B cell (primary cell): ENCODE measurements around the gene TEP1. TPM values are rescaled to one million over a fixed set of nuclear protein-coding genes. Genes with fewer than 3 reads are reported as not detected.

Experiments
- ATAC-seq: fragments of 200-7000 bp; cut with Tn5 transposase; one replicate; pipeline ENCODE4 v1.10.0; 2021; ENCODE audit warnings: low read depth, mild to moderate bottlenecking, moderate number of reproducible peaks, moderate library complexity
- CTCF ChIA-PET: fragments of 350-600 bp; sonication (Branson Sonifier 250); formaldehyde crosslinking; loops from one replicate; lab custom pipeline; 2021; ENCODE audit warnings: antibody characterized with exemption, inconsistent platforms; lab: Charles Lee
- POLR2A ChIA-PET: fragments of 350-600 bp; sonication (Branson Sonifier 250); formaldehyde crosslinking; loops from one replicate; lab custom pipeline; 2021; ENCODE audit warnings: antibody characterized with exemption; lab: Charles Lee
- DNase-seq: peaks from one replicate; pipeline ENCODE4 v3.0.0; 2013
- H2AFZ ChIP-seq: 2 replicates; pipeline ENCODE4 v1.6.1; 2012; ENCODE audit warnings: mild to moderate bottlenecking, low read depth, low read length; ENCODE audit not compliant: insufficient read depth, poor library complexity, severe bottlenecking
- H3K27ac ChIP-seq, 2 donors: 1 replicate in 1 of 2; 2 replicates in 1 of 2; pipeline ENCODE4 v1.5.1; 2012 to 2013; ENCODE audit warnings: low read length in 2 of 2, mild to moderate bottlenecking in 2 of 2, moderate library complexity in 1 of 2
- H3K27me3 ChIP-seq, 4 experiments: fragments of 200-600 bp in 1 of 4; sonication (generic) in 1 of 4; replicated peaks in 1 of 4; 1 replicate in 2 of 4; 2 replicates in 2 of 4; pipeline versions ENCODE4 v1.6.1 to v1.7.0; 2013 to 2016; ENCODE audit warnings: low read length in 3 of 4, mild to moderate bottlenecking in 2 of 4, mixed read lengths in 1 of 4, moderate library complexity in 1 of 4; ENCODE audit not compliant: insufficient read depth in 4 of 4, control insufficient read depth in 3 of 4; ENCODE audit errors: control extremely low read depth in 1 of 4
- H3K36me3 ChIP-seq, 2 experiments: replicated peaks in 1 of 2; 1 replicate in 1 of 2; 2 replicates in 1 of 2; pipeline versions ENCODE4 v1.6.1 to v1.7.1; 2013; ENCODE audit warnings: low read length in 1 of 2; ENCODE audit not compliant: insufficient read depth in 2 of 2, control insufficient read depth in 1 of 2; ENCODE audit errors: control extremely low read depth in 1 of 2, extremely low read depth in 1 of 2
- H3K4me1 ChIP-seq, 2 donors: fragments of 200-600 bp in 1 of 2; sonication (generic) in 1 of 2; 1 replicate in 1 of 2; 2 replicates in 1 of 2; pipeline versions ENCODE4 v1.5.1 to v1.6.1; 2013 to 2017; ENCODE audit warnings: low read length in 2 of 2; ENCODE audit not compliant: control insufficient read depth in 2 of 2, insufficient read depth in 2 of 2
- H3K4me2 ChIP-seq: replicated peaks from 2 replicates; pipeline ENCODE3; 2012; ENCODE audit warnings: mild to moderate bottlenecking, low read depth, low read length; ENCODE audit not compliant: poor library complexity, severe bottlenecking
- H3K4me3 ChIP-seq, 5 experiments: fragments of 200-600 bp in 1 of 5; sonication (generic) in 1 of 5; 1 replicate in 3 of 5; 2 replicates in 2 of 5; pipeline versions ENCODE4 v1.5.1 to v1.7.0; 2011 to 2016; ENCODE audit warnings: low read length in 4 of 5, mild to moderate bottlenecking in 4 of 5, low read depth in 2 of 5, control low read depth in 1 of 5, moderate library complexity in 1 of 5; ENCODE audit not compliant: insufficient read depth in 1 of 5; ENCODE audit errors: control extremely low read depth in 1 of 5, extremely low read depth in 1 of 5
- H3K79me2 ChIP-seq: fragments of 200-600 bp; sonication (generic); one replicate; pipeline ENCODE4 v1.6.0; 2016; ENCODE audit warnings: low read length; ENCODE audit not compliant: control insufficient read depth, insufficient read depth
- H3K9ac ChIP-seq: fragments of 200-600 bp; sonication (generic); 2 replicates; pipeline ENCODE4 v1.6.1; 2017; ENCODE audit warnings: mild to moderate bottlenecking, low read length, moderate library complexity
- H3K9me3 ChIP-seq, 3 donors: one replicate each; pipeline versions ENCODE4 v1.6.1 to v1.7.1; 2013; ENCODE audit warnings: low read length in 2 of 3; ENCODE audit not compliant: control insufficient read depth in 2 of 3, insufficient read depth in 1 of 3; ENCODE audit errors: control extremely low read depth in 1 of 3
- H4K20me1 ChIP-seq: 2 replicates; pipeline ENCODE4 v1.6.0; 2012; ENCODE audit warnings: mild to moderate bottlenecking, low read length; ENCODE audit not compliant: insufficient read depth, control insufficient read depth, poor library complexity, severe bottlenecking
- H3K27ac Mint-ChIP-seq: one replicate; pipeline ENCODE4 v1.8.0; 2021; ENCODE audit warnings: mixed read lengths
- H3K27me3 Mint-ChIP-seq: one replicate; pipeline ENCODE4 v1.8.0; 2021; ENCODE audit warnings: mixed read lengths
- H3K4me1 Mint-ChIP-seq: one replicate; pipeline ENCODE4 v1.8.0; 2021; ENCODE audit warnings: mixed read lengths
- H3K4me3 Mint-ChIP-seq: one replicate; pipeline ENCODE4 v1.8.0; 2021; ENCODE audit warnings: mixed read lengths
- H3K9me3 Mint-ChIP-seq: one replicate; pipeline ENCODE4 v1.8.0; 2022; ENCODE audit warnings: mixed read lengths; ENCODE audit not compliant: insufficient read depth
- CTCF ChIP-seq: fragments of 200-600 bp; IDR thresholded peaks from one replicate; pipeline ENCODE4 v1.8.0; 2022; ENCODE audit warnings: antibody characterized with exemption, mild to moderate bottlenecking
- EZH2 ChIP-seq: IDR thresholded peaks from 2 replicates; pipeline ENCODE4 v1.6.1; 2012; ENCODE audit warnings: borderline replicate concordance, low read depth, mild to moderate bottlenecking, moderate library complexity, low read length; ENCODE audit not compliant: insufficient read depth, poor library complexity, severe bottlenecking
- WGBS: methylation state at CpG from one replicate; pipeline ENCODE4 v1.1.5; 2013; ENCODE audit warnings: missing lambda C conversion rate; ENCODE audit not compliant: insufficient coverage; 5-methylcytosine and 5-hydroxymethylcytosine counted together
- intact Hi-C: fragments of 100-400 bp; cut with micrococcal nuclease; formaldehyde crosslinking; loops from one replicate; pipeline ENCODE4 v1.10.0; 2022
- polyA plus RNA-seq: library from polyadenylated mRNA; depleted of rRNA; stranded (reverse); fragments of >200 nt; gene quantifications from 2 replicates; pipeline ENCODE4 v1.2.3, GENCODE V29; 2012
- total RNA-seq, 2 donors: library from RNA; stranded (reverse); fragments of 120-200 nt in 1 of 2; gene quantifications; 1 replicate in 1 of 2; 2 replicates in 1 of 2; pipeline versions ENCODE4 v1.2.3 to v1.2.4, GENCODE V29; 2013 to 2022

The TEP1 gene
- total and polyA plus RNA-seq, 2 donors (not counting 1 experiment from before 2014, with no cell fraction given): 69.9 to 123 TPM

- Mint-ChIP-seq H3K9me3 (no peaks in the 10 kb centered on the region), H3K4me3 (no peak overlapping the region), H3K4me1 (no peaks in the 10 kb centered on the region), H3K27ac (no peak overlapping the region), H3K27me3 (no peaks in the 10 kb centered on the region)
- peaks cover 0 to 98% of the 10 kb centered on the region in 2 experiments for H3K36me3 ChIP-seq
- H3K4me3 ChIP-seq: no peak overlapping the region
- 98% methylated on average over 10 of the region's 12 CpGs for WGBS
- no peak for TF ChIP-seq CTCF
- TF ChIP-seq EZH2: no peak
- ATAC-seq (no peak), DNase-seq (no peak)
- H3K4me1 ChIP-seq: no peaks in the 10 kb centered on the region
- H3K9me3 ChIP-seq: no peaks in the 10 kb centered on the region
- H3K9ac ChIP-seq: no peak overlapping the region
- ChIA-PET CTCF (no interaction called here), POLR2A (interaction anchor here (0.6 kb wide), 1 partner anchor 28 kb away, joined by 6 read pairs; no protein-coding TSS in a partner anchor)
- no peak overlapping the region for H3K27ac ChIP-seq
- no peaks in the 10 kb centered on the region for H4K20me1 ChIP-seq
- H2AFZ ChIP-seq: no peak overlapping the region
- no peaks in the 10 kb centered on the region for H3K27me3 ChIP-seq
- H3K4me2 ChIP-seq: no peak overlapping the region
- no peaks in the 10 kb centered on the region for H3K79me2 ChIP-seq
- intact Hi-C loops: no loop called here
Measured at GRCh38 chr14:20376071-20376588, 37.2 kb downstream of the TEP1 start.

- H3K27ac ChIP-seq: no peak overlapping the region
- H4K20me1 ChIP-seq: no peaks in the 10 kb centered on the region
- H3K4me1 Mint-ChIP-seq: no peaks in the 10 kb centered on the region
- intact Hi-C loops: no loop called here
- ATAC-seq (no peak), DNase-seq (no peak)
- ChIA-PET CTCF (interaction anchor here (0.9 to 1.1 kb wide), 2 partner anchors 9 to 316 kb away, joined by 3 to 4 read pairs; no protein-coding TSS in a partner anchor), POLR2A (no interaction called here)
- H3K4me3 ChIP-seq: no peak overlapping the region
- no peak overlapping the region for H3K4me3 Mint-ChIP-seq
- no peak overlapping the region for H3K4me2 ChIP-seq
- no peak overlapping the region for H2AFZ ChIP-seq
- WGBS: 100% methylated on average over 2 of the region's 3 CpGs
- H3K9ac ChIP-seq: no peak overlapping the region
- H3K79me2 ChIP-seq: no peaks in the 10 kb centered on the region
- no peaks in the 10 kb centered on the region for H3K27me3 ChIP-seq
- no peaks in the 10 kb centered on the region for H3K27me3 Mint-ChIP-seq
- H3K4me1 ChIP-seq: no peaks in the 10 kb centered on the region
- no peaks in the 10 kb centered on the region for H3K9me3 ChIP-seq
- H3K36me3 ChIP-seq: peaks cover 0 to 98% of the 10 kb centered on the region in 2 experiments
- no peak overlapping the region for H3K27ac Mint-ChIP-seq
- no peak for TF ChIP-seq EZH2
- no peak for TF ChIP-seq CTCF
- no peaks in the 10 kb centered on the region for H3K9me3 Mint-ChIP-seq
Measured at GRCh38 chr14:20375471-20375870, 37.8 kb downstream of the TEP1 start.
